K562 (cell line): ENCODE results near the gene EDDM3A. TPM values are rescaled to one million over a fixed set of nuclear protein-coding genes. Genes with fewer than 3 reads are reported as not detected.

ENCODE experiments used
- ATAC-seq: fragments of 200-7000 bp; cut with Tn5 transposase; 3 replicates; pipeline ENCODE4 v1.9.1; 2020; ENCODE audit warnings: moderate library complexity
- BruUV-seq: library from RNA; stranded (reverse); fragments of 400-500 nt; replicated peaks from 2 replicates; lab custom pipeline; 2021; lab: Mats Ljungman, UMichigan
- CTCF ChIA-PET: fragments of 300-600 bp; formaldehyde crosslinking; extraction: SDS; loops from one replicate; lab custom pipeline; 2021; ENCODE audit warnings: low intra/inter-chr PET ratio; lab: Yijun Ruan, JAX
- POLR2A ChIA-PET: fragments of 300-600, 350-650 bp; sonication (Branson Sonifier 250); formaldehyde crosslinking; extraction: SDS; loops from one replicate; lab custom pipeline; 2021; ENCODE audit warnings: antibody characterized with exemption, inconsistent platforms; lab: Yijun Ruan, JAX
- DNase-seq, 4 experiments: peaks; one replicate each; pipeline versions ENCODE4 v3.0.0 to v3.0.0-alpha.2; 2011 to 2018; ENCODE audit warnings: low spot score in 3 of 4, mixed read lengths in 3 of 4; ENCODE audit errors: extremely low read depth in 1 of 4
- FAIRE-seq: peaks from 2 replicates; lab custom pipeline; 2011; peaks lifted over from hg19 to GRCh38; lab: Jason Lieb, UNC
- H2AFZ ChIP-seq: 2 replicates; pipeline ENCODE4 v1.6.0; 2011; ENCODE audit warnings: low read depth, low read length, control low read depth, inconsistent platforms
- H3K27ac ChIP-seq: fragments of 200-600 bp; 3 replicates; pipeline ENCODE4 v1.8.0; 2011; ENCODE audit warnings: low read depth, mild to moderate bottlenecking, control low read depth, inconsistent platforms, low read length, moderate library complexity, mixed read lengths; ENCODE audit errors: extremely low read depth
- H3K27me3 ChIP-seq, 2 experiments: fragments of 300-600 bp in 1 of 2; 2 replicates in 1 of 2; 3 replicates in 1 of 2; pipeline versions ENCODE4 v1.6.0 to v1.8.0; 2011; ENCODE audit warnings: inconsistent platforms in 2 of 2, low read length in 2 of 2, mild to moderate bottlenecking in 1 of 2, mixed read lengths in 1 of 2, moderate library complexity in 1 of 2; ENCODE audit not compliant: control insufficient read depth in 2 of 2, insufficient read depth in 2 of 2
- H3K36me3 ChIP-seq: fragments of 300-600 bp; 3 replicates; pipeline ENCODE4 v1.8.0; 2011; ENCODE audit warnings: mild to moderate bottlenecking, low read length, inconsistent platforms; ENCODE audit not compliant: control insufficient read depth, insufficient read depth
- H3K4me1 ChIP-seq, 2 experiments: fragments of 200-600 bp in 1 of 2; replicated peaks in 1 of 2; 2 replicates in 1 of 2; 3 replicates in 1 of 2; pipeline versions ENCODE4 v1.5.1 to v1.8.0; 2011; ENCODE audit warnings: inconsistent platforms in 2 of 2, low read length in 2 of 2, mild to moderate bottlenecking in 1 of 2, mixed read lengths in 1 of 2, moderate library complexity in 1 of 2; ENCODE audit not compliant: control insufficient read depth in 2 of 2, insufficient read depth in 2 of 2
- H3K4me2 ChIP-seq: 2 replicates; pipeline ENCODE4 v1.6.1; 2011; ENCODE audit warnings: low read length, control low read depth, inconsistent platforms, mixed read lengths; ENCODE audit not compliant: insufficient read depth
- H3K4me3 ChIP-seq: fragments of 200-600 bp; sonication (generic), shearing (Covaris generic); 2 replicates; pipeline ENCODE4 v1.5.1; 2016; ENCODE audit warnings: control low read depth, inconsistent platforms
- H3K79me2 ChIP-seq: fragments of 200-600 bp; 3 replicates; pipeline ENCODE4 v1.8.0; 2011; ENCODE audit warnings: low read length, inconsistent platforms; ENCODE audit not compliant: control insufficient read depth, insufficient read depth
- H3K9ac ChIP-seq, 2 experiments: 2 replicates each; pipeline versions ENCODE4 v1.6.0 to v1.6.1; 2011; ENCODE audit warnings: low read depth in 2 of 2, low read length in 2 of 2, control low read depth in 1 of 2, inconsistent platforms in 1 of 2, mild to moderate bottlenecking in 1 of 2, mixed read lengths in 1 of 2; ENCODE audit not compliant: insufficient read depth in 1 of 2
- H3K9me1 ChIP-seq: one replicate; pipeline ENCODE4 v1.6.0; 2011; ENCODE audit warnings: inconsistent platforms, mild to moderate bottlenecking, low read length, moderate library complexity; ENCODE audit not compliant: control insufficient read depth, insufficient read depth
- H3K9me3 ChIP-seq: replicated peaks from 2 replicates; pipeline ENCODE4 v1.5.1; 2011; ENCODE audit warnings: low read depth, low read length, inconsistent platforms; ENCODE audit not compliant: control insufficient read depth, insufficient read depth
- H4K20me1 ChIP-seq: replicated peaks from 2 replicates; pipeline ENCODE4 v1.6.1; 2011; ENCODE audit warnings: low read length, inconsistent platforms, mixed read lengths; ENCODE audit not compliant: control insufficient read depth, insufficient read depth
- MIER1 ChIP-seq: fragments of 450-650 bp; IDR thresholded peaks from 2 replicates; pipeline ENCODE4 v1.6.1; 2016; ENCODE audit warnings: antibody characterized with exemption, mild to moderate bottlenecking, low read depth
- NCOR1 ChIP-seq: fragments of 450-650 bp; IDR thresholded peaks from 2 replicates; pipeline ENCODE4 v1.6.1; 2016; ENCODE audit warnings: mild to moderate bottlenecking, moderate library complexity
- POLR2AphosphoS5 ChIP-seq: IDR thresholded peaks from 2 replicates; pipeline ENCODE4 v1.6.1; 2011; ENCODE audit warnings: mild to moderate bottlenecking, low read depth, low read length, moderate library complexity; ENCODE audit not compliant: control insufficient read depth, insufficient read depth
- in situ Hi-C: fragments of 300-500 bp; cut with MboI; formaldehyde crosslinking; loops from 4 replicates; pipeline ENCODE4 v1.15.0; 2018; ENCODE audit warnings: inconsistent platforms, mixed read lengths
- intact Hi-C: fragments of 100-400 bp; cut with micrococcal nuclease; formaldehyde crosslinking; loops from 2 replicates; pipeline ENCODE4 v1.14.2; 2022
- polyA plus RNA-seq, 8 experiments: library from polyadenylated mRNA; depleted of rRNA in 4 of 8; stranded (reverse) in 5 of 8; unstranded in 3 of 8; fragments of >200 nt; fragmentation: Nextera tagmentation in 2 of 8; fragmentation: Illumina TruSeq in 1 of 8; extraction: Ambion mirVana in 2 of 8; extraction: Trizol in 1 of 8; gene quantifications; 2 replicates each; pipeline versions ENCODE4 v1.2.1 to v1.2.3, GENCODE V29; 2011 to 2014; ENCODE audit warnings: inconsistent platforms in 1 of 8, missing spikeins in 1 of 8
- total RNA-seq, 7 experiments: library from RNA; depleted of rRNA in 6 of 7; stranded (reverse); fragments of >200 nt in 6 of 7; fragmentation: Illumina TruSeq in 2 of 7; extraction: Trizol in 2 of 7; gene quantifications; 2 replicates each; pipeline versions ENCODE4 v1.2.1 to v1.2.3, GENCODE V29; 2011 to 2021; ENCODE audit warnings: low replicate concordance in 1 of 7
- TF ChIP-seq, protein P1 (sequence below): sonication (generic); formaldehyde crosslinking; IDR thresholded peaks from 2 replicates; pipeline ENCODE4 v1.4.0; 2020; ENCODE audit warnings: mild to moderate bottlenecking, missing genetic modification reagents
- TF ChIP-seq, protein P2 (sequence below): fragments of 250-450 bp; sonication (Bioruptor Pico); IDR thresholded peaks from 2 replicates; pipeline ENCODE4 v1.5.0; 2020; ENCODE audit warnings: mild to moderate bottlenecking, borderline replicate concordance
- TF ChIP-seq, protein P3 (sequence below): fragments of 450-650 bp; IDR thresholded peaks from 2 replicates; pipeline ENCODE4 v1.6.1; 2016
- TF ChIP-seq, protein P4 (sequence below): fragments of 200-800 bp; sonication (Bioruptor generic); IDR thresholded peaks from 2 replicates; pipeline ENCODE4 v1.6.1; 2017; ENCODE audit warnings: missing genetic modification characterization, missing compliant biosample characterization
- TF ChIP-seq, protein P5 (sequence below): fragments of 450-650 bp; formaldehyde crosslinking; IDR thresholded peaks from 2 replicates; pipeline ENCODE4 v1.4.0; 2020; ENCODE audit warnings: mild to moderate bottlenecking, mixed read lengths

Gene EDDM3A
- total and polyA plus RNA-seq, 9 of the 15 experiments (the other 6 are each of a cell fraction or from before 2014, with no cell fraction given): not detected

DNA sequence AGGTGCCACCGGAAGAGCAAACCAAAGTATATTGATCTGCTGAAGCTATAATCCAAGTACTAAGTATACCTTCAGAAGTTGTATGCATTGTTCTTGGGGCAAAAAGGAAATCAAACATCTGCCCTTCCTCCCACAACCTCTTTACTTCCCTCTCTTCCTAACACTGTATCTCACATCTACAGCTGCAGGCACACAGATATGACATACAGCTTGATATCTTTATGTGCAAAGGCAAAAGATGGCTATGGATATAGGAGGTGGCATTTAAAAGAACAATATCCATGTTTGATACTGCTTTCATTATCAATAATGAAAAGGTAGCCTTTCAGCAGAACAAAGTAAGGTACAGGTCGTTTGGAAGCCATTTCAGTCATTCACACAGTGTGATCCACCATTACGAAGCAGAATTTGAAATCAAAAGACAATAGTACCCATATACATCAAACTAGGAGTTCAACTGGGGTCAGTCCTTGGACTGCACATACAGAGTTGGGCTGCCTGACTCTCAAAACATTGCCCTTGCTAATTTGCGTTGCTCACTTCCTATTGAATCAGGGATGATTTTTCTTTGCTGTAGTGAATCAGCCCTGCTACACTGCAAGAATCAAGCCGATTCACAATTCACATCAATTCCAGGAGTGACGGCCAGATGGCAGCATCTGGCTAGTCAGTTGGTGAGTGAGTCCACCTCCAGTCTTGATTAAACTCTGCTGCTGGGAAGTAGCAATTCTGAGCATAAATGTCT, 48.2 kb upstream of the EDDM3A start (continued):
- TF ChIP-seq NCOR1: 0 out of 2 replicates have a peak, but pooled peaks have one; percentile 34
- TF ChIP-seq, protein P1, sequence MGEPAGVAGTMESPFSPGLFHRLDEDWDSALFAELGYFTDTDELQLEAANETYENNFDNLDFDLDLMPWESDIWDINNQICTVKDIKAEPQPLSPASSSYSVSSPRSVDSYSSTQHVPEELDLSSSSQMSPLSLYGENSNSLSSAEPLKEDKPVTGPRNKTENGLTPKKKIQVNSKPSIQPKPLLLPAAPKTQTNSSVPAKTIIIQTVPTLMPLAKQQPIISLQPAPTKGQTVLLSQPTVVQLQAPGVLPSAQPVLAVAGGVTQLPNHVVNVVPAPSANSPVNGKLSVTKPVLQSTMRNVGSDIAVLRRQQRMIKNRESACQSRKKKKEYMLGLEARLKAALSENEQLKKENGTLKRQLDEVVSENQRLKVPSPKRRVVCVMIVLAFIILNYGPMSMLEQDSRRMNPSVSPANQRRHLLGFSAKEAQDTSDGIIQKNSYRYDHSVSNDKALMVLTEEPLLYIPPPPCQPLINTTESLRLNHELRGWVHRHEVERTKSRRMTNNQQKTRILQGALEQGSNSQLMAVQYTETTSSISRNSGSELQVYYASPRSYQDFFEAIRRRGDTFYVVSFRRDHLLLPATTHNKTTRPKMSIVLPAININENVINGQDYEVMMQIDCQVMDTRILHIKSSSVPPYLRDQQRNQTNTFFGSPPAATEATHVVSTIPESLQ (CRISPR knock-in tag): no peak

DNA sequence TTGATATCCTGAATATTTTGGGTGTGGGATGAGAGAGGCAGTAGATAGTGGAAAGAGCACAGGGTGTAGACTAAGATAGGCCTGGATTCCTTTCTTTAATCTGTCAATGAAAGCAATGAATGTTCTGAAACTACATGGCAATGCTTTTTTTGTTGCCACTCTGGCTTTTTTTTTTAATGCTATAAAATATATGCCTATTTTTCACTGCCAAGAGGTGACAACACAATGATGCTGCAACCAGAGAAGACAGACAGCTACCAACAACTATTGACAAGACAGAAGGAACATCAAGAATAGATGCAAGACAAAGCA, 47.7 kb upstream of the EDDM3A start:
- no peaks in the 10 kb centered on the region for H3K79me2 ChIP-seq
- no peaks in the 10 kb centered on the region for H3K9me1 ChIP-seq
- intact Hi-C loops (loop anchor here (5.0 kb wide), 2 partner anchors 174 to 339 kb away; no protein-coding TSS in a partner anchor), in situ Hi-C loops (no loop called here)
- no peaks in the 10 kb centered on the region for H3K36me3 ChIP-seq
- FAIRE-seq (no peak), DNase-seq (no peak), ATAC-seq (no peak)
- H3K9me3 ChIP-seq: no peaks in the 10 kb centered on the region
- BruUV-seq: no TSS peak
- H3K4me3 ChIP-seq: no peak overlapping the region
- H3K4me2 ChIP-seq: no peak overlapping the region
- ChIA-PET CTCF (interaction anchor here (0.6 to 3.0 kb wide), 7 partner anchors 20 to 180 kb away, joined by 3 to 42 read pairs (median 5); no protein-coding TSS in a partner anchor), POLR2A (no interaction called here)
- H3K4me1 ChIP-seq: peaks cover 0 to 9% of the 10 kb centered on the region in 2 experiments; a peak in 2 of 5 replicates
- H2AFZ ChIP-seq: no peak overlapping the region
- H3K9ac ChIP-seq: no peak overlapping the region
- H3K27me3 ChIP-seq: peaks cover 3 to 6% of the 10 kb centered on the region in 2 experiments; a peak in 3 of 5 replicates
- H3K27ac ChIP-seq: no peak overlapping the region
- H4K20me1 ChIP-seq: no peaks in the 10 kb centered on the region
- TF ChIP-seq, protein P2, sequence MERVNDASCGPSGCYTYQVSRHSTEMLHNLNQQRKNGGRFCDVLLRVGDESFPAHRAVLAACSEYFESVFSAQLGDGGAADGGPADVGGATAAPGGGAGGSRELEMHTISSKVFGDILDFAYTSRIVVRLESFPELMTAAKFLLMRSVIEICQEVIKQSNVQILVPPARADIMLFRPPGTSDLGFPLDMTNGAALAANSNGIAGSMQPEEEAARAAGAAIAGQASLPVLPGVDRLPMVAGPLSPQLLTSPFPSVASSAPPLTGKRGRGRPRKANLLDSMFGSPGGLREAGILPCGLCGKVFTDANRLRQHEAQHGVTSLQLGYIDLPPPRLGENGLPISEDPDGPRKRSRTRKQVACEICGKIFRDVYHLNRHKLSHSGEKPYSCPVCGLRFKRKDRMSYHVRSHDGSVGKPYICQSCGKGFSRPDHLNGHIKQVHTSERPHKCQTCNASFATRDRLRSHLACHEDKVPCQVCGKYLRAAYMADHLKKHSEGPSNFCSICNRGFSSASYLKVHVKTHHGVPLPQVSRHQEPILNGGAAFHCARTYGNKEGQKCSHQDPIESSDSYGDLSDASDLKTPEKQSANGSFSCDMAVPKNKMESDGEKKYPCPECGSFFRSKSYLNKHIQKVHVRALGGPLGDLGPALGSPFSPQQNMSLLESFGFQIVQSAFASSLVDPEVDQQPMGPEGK (CRISPR knock-in tag): no peak
- TF ChIP-seq POLR2AphosphoS5 (no peak), MIER1 (no peak)
- TF ChIP-seq, protein P3, sequence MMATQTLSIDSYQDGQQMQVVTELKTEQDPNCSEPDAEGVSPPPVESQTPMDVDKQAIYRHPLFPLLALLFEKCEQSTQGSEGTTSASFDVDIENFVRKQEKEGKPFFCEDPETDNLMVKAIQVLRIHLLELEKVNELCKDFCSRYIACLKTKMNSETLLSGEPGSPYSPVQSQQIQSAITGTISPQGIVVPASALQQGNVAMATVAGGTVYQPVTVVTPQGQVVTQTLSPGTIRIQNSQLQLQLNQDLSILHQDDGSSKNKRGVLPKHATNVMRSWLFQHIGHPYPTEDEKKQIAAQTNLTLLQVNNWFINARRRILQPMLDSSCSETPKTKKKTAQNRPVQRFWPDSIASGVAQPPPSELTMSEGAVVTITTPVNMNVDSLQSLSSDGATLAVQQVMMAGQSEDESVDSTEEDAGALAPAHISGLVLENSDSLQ: no peak
- TF ChIP-seq, protein P4, sequence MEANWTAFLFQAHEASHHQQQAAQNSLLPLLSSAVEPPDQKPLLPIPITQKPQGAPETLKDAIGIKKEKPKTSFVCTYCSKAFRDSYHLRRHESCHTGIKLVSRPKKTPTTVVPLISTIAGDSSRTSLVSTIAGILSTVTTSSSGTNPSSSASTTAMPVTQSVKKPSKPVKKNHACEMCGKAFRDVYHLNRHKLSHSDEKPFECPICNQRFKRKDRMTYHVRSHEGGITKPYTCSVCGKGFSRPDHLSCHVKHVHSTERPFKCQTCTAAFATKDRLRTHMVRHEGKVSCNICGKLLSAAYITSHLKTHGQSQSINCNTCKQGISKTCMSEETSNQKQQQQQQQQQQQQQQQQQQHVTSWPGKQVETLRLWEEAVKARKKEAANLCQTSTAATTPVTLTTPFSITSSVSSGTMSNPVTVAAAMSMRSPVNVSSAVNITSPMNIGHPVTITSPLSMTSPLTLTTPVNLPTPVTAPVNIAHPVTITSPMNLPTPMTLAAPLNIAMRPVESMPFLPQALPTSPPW (CRISPR knock-in tag): no peak
- TF ChIP-seq, protein P5, sequence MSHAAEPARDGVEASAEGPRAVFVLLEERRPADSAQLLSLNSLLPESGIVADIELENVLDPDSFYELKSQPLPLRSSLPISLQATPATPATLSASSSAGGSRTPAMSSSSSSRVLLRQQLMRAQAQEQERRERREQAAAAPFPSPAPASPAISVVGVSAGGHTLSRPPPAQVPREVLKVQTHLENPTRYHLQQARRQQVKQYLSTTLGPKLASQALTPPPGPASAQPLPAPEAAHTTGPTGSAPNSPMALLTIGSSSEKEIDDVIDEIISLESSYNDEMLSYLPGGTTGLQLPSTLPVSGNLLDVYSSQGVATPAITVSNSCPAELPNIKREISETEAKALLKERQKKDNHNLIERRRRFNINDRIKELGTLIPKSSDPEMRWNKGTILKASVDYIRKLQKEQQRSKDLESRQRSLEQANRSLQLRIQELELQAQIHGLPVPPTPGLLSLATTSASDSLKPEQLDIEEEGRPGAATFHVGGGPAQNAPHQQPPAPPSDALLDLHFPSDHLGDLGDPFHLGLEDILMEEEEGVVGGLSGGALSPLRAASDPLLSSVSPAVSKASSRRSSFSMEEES (CRISPR knock-in tag): no peak
